Endometrial microvascular endothelial cells (primary cell): ENCODE data around the gene ACCS. TPM values are rescaled to one million over a fixed set of nuclear protein-coding genes. Genes with fewer than 3 reads are reported as not detected.

Experiments used
- in situ Hi-C: cut with HindIII; loops from 2 replicates; pipeline ENCODE4 v1.10.0; 2017; ENCODE audit warnings: low sequenced_read_pairs, low pct_unique_long_range_greater_than_20kb; ENCODE audit errors: inconsistent ontology term
- total RNA-seq: library from RNA; depleted of rRNA; stranded (reverse); fragments of >200 nt; gene quantifications from one replicate; pipeline ENCODE4 v1.2.3, GENCODE V29; 2015; ENCODE audit errors: inconsistent ontology term

ACCS gene
- total RNA-seq, 1 donor from 2014 or later = 7.1 TPM

GRCh38 chr11:44080951-44081350 is 14.9 kb downstream of the ACCS start:
- in situ Hi-C loops = no loop called here

GRCh38 chr11:44082645-44083044 is 16.6 kb downstream of the ACCS start:
- in situ Hi-C loops = no loop called here

GRCh38 chr11:44083433-44083832 is 17.4 kb downstream of the ACCS start:
- in situ Hi-C loops = no loop called here

- in situ Hi-C loops = no loop called here
Measured at GRCh38 chr11:44083906-44084305, 17.8 kb downstream of the ACCS start.

- in situ Hi-C loops = no loop called here
Measured at GRCh38 chr11:44085330-44085729, 19.3 kb downstream of the ACCS start.

- in situ Hi-C loops = no loop called here
Measured at GRCh38 chr11:44088377-44088776, 22.3 kb downstream of the ACCS start.

- in situ Hi-C loops = no loop called here
Measured at GRCh38 chr11:44088871-44089270, 22.8 kb downstream of the ACCS start.

GRCh38 chr11:44090539-44090938 is 24.5 kb downstream of the ACCS start:
- in situ Hi-C loops = no loop called here

GRCh38 chr11:44094260-44094868 is 28.3 kb downstream of the ACCS start:
- in situ Hi-C loops = no loop called here

- in situ Hi-C loops = no loop called here
Measured at GRCh38 chr11:44095506-44096359, 29.7 kb downstream of the ACCS start, which contains the start of gene EXT2. Gene EXT2 (plus strand): TSS chr11:44095678. CDS start chr11:44107713, 12,035 bp downstream.

GRCh38 chr11:44096360-44097185 is 30.5 kb downstream of the ACCS start:
- in situ Hi-C loops = no loop called here

GRCh38 chr11:44097821-44098220 is 31.8 kb downstream of the ACCS start:
- in situ Hi-C loops = no loop called here

GRCh38 chr11:44101098-44101497 is 35.0 kb downstream of the ACCS start:
- in situ Hi-C loops = loop anchor here (25.0 kb wide), 1 partner anchor 436 kb away; no protein-coding TSS in a partner anchor

GRCh38 chr11:44104481-44105294 is 38.6 kb downstream of the ACCS start:
- in situ Hi-C loops = loop anchor here (25.0 kb wide), 1 partner anchor 433 kb away; no protein-coding TSS in a partner anchor

GRCh38 chr11:44108260-44108659 is 42.2 kb downstream of the ACCS start:
- in situ Hi-C loops = loop anchor here (25.0 kb wide), 1 partner anchor 429 kb away; no protein-coding TSS in a partner anchor

GRCh38 chr11:44110231-44110679 is 44.2 kb downstream of the ACCS start:
- in situ Hi-C loops = loop anchor here (25.0 kb wide), 1 partner anchor 427 kb away; no protein-coding TSS in a partner anchor

GRCh38 chr11:44112091-44112821 is 46.2 kb downstream of the ACCS start:
- in situ Hi-C loops = loop anchor here (25.0 kb wide), 1 partner anchor 425 kb away; no protein-coding TSS in a partner anchor
